GM18520 (cell line): Measurements from ENCODE around the gene RESP18.

ENCODE experiments used
- ATAC-seq: cut with Tn5 transposase; IDR thresholded peaks from one replicate; pipeline ENCODE4 v1.9.1; 2021; ENCODE audit not compliant: unreplicated experiment

The RESP18 gene

GRCh38 chr2:219332542-219332941, at the start of gene RESP18:
Gene RESP18 (minus strand): TSS chr2:219332744.
- ATAC-seq = no peak

- ATAC-seq = no peak
These were observed 48.9 kb upstream of the RESP18 start for GRCh38 chr2:219381448-219381847.

- no peak for ATAC-seq
These were observed 48.4 kb upstream of the RESP18 start for GRCh38 chr2:219380926-219381325.

- ATAC-seq = no peak
These were observed 45.8 kb upstream of the RESP18 start for GRCh38 chr2:219378163-219378851.

GRCh38 chr2:219369447-219369861, 36.9 kb upstream of the RESP18 start:
- ATAC-seq = no peak

- ATAC-seq = no peak
These were observed 36.2 kb upstream of the RESP18 start for GRCh38 chr2:219368690-219369191.

GRCh38 chr2:219362524-219363164, 30.1 kb upstream of the RESP18 start:
- ATAC-seq = no peak

- ATAC-seq = no peak
These were observed 29.5 kb upstream of the RESP18 start for GRCh38 chr2:219362072-219362471.

GRCh38 chr2:219358170-219359075, 25.9 kb upstream of the RESP18 start:
- no peak for ATAC-seq

- ATAC-seq = no peak
These were observed 24.3 kb upstream of the RESP18 start for GRCh38 chr2:219356834-219357233.

GRCh38 chr2:219354582-219354981, 22.0 kb upstream of the RESP18 start:
- no peak for ATAC-seq

GRCh38 chr2:219353129-219353528, 20.6 kb upstream of the RESP18 start:
- ATAC-seq = no peak

- ATAC-seq = no peak
These were observed 20.0 kb upstream of the RESP18 start for GRCh38 chr2:219352448-219353023.

- ATAC-seq = no peak
These were observed 18.2 kb upstream of the RESP18 start for GRCh38 chr2:219350710-219351221.

- ATAC-seq = no peak
These were observed 17.7 kb upstream of the RESP18 start for GRCh38 chr2:219350215-219350614.

- no peak for ATAC-seq
These were observed 12.3 kb upstream of the RESP18 start for GRCh38 chr2:219344751-219345430.

- ATAC-seq = no peak
These were observed 2.8 kb upstream of the RESP18 start for GRCh38 chr2:219335373-219335786.

- ATAC-seq = no peak
These were observed 1.5 kb upstream of the RESP18 start for GRCh38 chr2:219334076-219334475.

GRCh38 chr2:219331560-219332213, 857 bp downstream of the RESP18 start:
- no peak for ATAC-seq

- ATAC-seq = no peak
These were observed 4.8 kb downstream of the RESP18 start for GRCh38 chr2:219327719-219328118.
